ENCODE measurements around the gene PACRG. TPM values are rescaled to one million over a fixed set of nuclear protein-coding genes. Genes with fewer than 3 reads are reported as not detected.

PACRG gene
- total RNA-seq, 1 experiment from 2014 or later = not detected

- Mint-ChIP-seq H3K27me3 (ENCODE audit: insufficient read depth, unreplicated experiment) (peaks cover 15% of the 10 kb centered on the region), H3K4me3 (ENCODE audit: unreplicated experiment) (no peak overlapping the region), H3K27ac (ENCODE audit: unreplicated experiment) (no peak overlapping the region), H3K9me3 (ENCODE audit: unreplicated experiment) (no peaks in the 10 kb centered on the region), H3K36me3 (ENCODE audit: insufficient read depth, unreplicated experiment) (no peaks in the 10 kb centered on the region), H3K4me1 (ENCODE audit: low read depth, unreplicated experiment) (no peaks in the 10 kb centered on the region)
- H3K9me3 ChIP-seq = no peaks in the 10 kb centered on the region
- H3K36me3 ChIP-seq (ENCODE audit: control insufficient read depth, insufficient read depth, low read length) = no peaks in the 10 kb centered on the region
- CTCF ChIA-PET = no interaction called here
- no peaks in the 10 kb centered on the region for H3K4me1 ChIP-seq
- no peaks in the 10 kb centered on the region for H3K27me3 ChIP-seq (replicated peaks; ENCODE audit: control insufficient read depth, insufficient read depth, low read length)
- BruUV-seq (replicated peaks) = no TSS peak
- POLR2A ChIA-PET = no interaction called here
- intact Hi-C loops (cut with micrococcal nuclease; ENCODE audit: unreplicated experiment) = no loop called here
- no peak for TF ChIP-seq CTCF (IDR thresholded peaks at IDR 0.05; ENCODE audit: insufficient read depth in 1 of 2, low read depth in 1 of 2, low read length in 1 of 2, severe bottlenecking in 1 of 2, unreplicated experiment in 1 of 2)
- no peak for DNase-seq
- no peak overlapping the region for H3K4me3 ChIP-seq (ENCODE audit: low read depth, low read length)
These were observed 472.5 kb downstream of the PACRG start for GRCh38 chr6:163200289-163200688.

- H3K9me3 Mint-ChIP-seq (ENCODE audit: unreplicated experiment) = no peaks in the 10 kb centered on the region
- H3K4me1 Mint-ChIP-seq (ENCODE audit: low read depth, unreplicated experiment) = no peaks in the 10 kb centered on the region
- ChIA-PET CTCF (no interaction called here), POLR2A (no interaction called here)
- no peak overlapping the region for H3K27ac Mint-ChIP-seq (ENCODE audit: unreplicated experiment)
- Histone ChIP-seq H3K4me1 (no peaks in the 10 kb centered on the region), H3K36me3 (ENCODE audit: control insufficient read depth, insufficient read depth, low read length) (no peaks in the 10 kb centered on the region), H3K4me3 (ENCODE audit: low read depth, low read length) (no peak overlapping the region), H3K27me3 (replicated peaks; ENCODE audit: control insufficient read depth, insufficient read depth, low read length) (no peaks in the 10 kb centered on the region), H3K9me3 (no peaks in the 10 kb centered on the region)
- no peak for DNase-seq
- no peaks in the 10 kb centered on the region for H3K36me3 Mint-ChIP-seq (ENCODE audit: insufficient read depth, unreplicated experiment)
- intact Hi-C loops (cut with micrococcal nuclease; ENCODE audit: unreplicated experiment) = no loop called here
- peaks cover 15% of the 10 kb centered on the region for H3K27me3 Mint-ChIP-seq (ENCODE audit: insufficient read depth, unreplicated experiment)
- TF ChIP-seq CTCF (IDR thresholded peaks at IDR 0.05; ENCODE audit: insufficient read depth in 1 of 2, low read depth in 1 of 2, low read length in 1 of 2, severe bottlenecking in 1 of 2, unreplicated experiment in 1 of 2) = no peak
- no TSS peak for BruUV-seq (replicated peaks)
- no peak overlapping the region for H3K4me3 Mint-ChIP-seq (ENCODE audit: unreplicated experiment)
These were observed 472.9 kb downstream of the PACRG start for GRCh38 chr6:163200694-163201093.

- H3K36me3 ChIP-seq (ENCODE audit: control insufficient read depth, insufficient read depth, low read length) = no peaks in the 10 kb centered on the region
- no peaks in the 10 kb centered on the region for H3K9me3 ChIP-seq
- no peak overlapping the region for H3K4me3 Mint-ChIP-seq (ENCODE audit: unreplicated experiment)
- peaks cover 8% of the 10 kb centered on the region for H3K27me3 Mint-ChIP-seq (ENCODE audit: insufficient read depth, unreplicated experiment)
- no peak for TF ChIP-seq CTCF (IDR thresholded peaks at IDR 0.05; ENCODE audit: insufficient read depth in 1 of 2, low read depth in 1 of 2, low read length in 1 of 2, severe bottlenecking in 1 of 2, unreplicated experiment in 1 of 2)
- ChIA-PET CTCF (no interaction called here), POLR2A (no interaction called here)
- no peak overlapping the region for H3K4me3 ChIP-seq (ENCODE audit: low read depth, low read length)
- no TSS peak for BruUV-seq (replicated peaks)
- H3K9me3 Mint-ChIP-seq (ENCODE audit: unreplicated experiment) = no peaks in the 10 kb centered on the region
- no peaks in the 10 kb centered on the region for H3K4me1 Mint-ChIP-seq (ENCODE audit: low read depth, unreplicated experiment)
- no peak for DNase-seq
- intact Hi-C loops (cut with micrococcal nuclease; ENCODE audit: unreplicated experiment) = no loop called here
- H3K27me3 ChIP-seq (replicated peaks; ENCODE audit: control insufficient read depth, insufficient read depth, low read length) = no peaks in the 10 kb centered on the region
- H3K36me3 Mint-ChIP-seq (ENCODE audit: insufficient read depth, unreplicated experiment) = no peaks in the 10 kb centered on the region
- no peak overlapping the region for H3K27ac Mint-ChIP-seq (ENCODE audit: unreplicated experiment)
- no peaks in the 10 kb centered on the region for H3K4me1 ChIP-seq
These were observed 474.1 kb downstream of the PACRG start for GRCh38 chr6:163201855-163202254.

Measured in Caco-2 (cell line).